GM18517 (cell line): Measurements from ENCODE around the gene TECTA.
"Not testable (repeated sequence)": the region's sequence is repeated elsewhere in the genome, so short reads cannot be mapped to it uniquely, and the experiment has no call there.

ENCODE experiments used
- ATAC-seq: cut with Tn5 transposase; IDR thresholded peaks from one replicate; pipeline ENCODE4 v1.9.1; 2021; ENCODE audit warnings: mild to moderate bottlenecking, moderate library complexity; ENCODE audit not compliant: unreplicated experiment

The TECTA gene

GRCh38 chr11:121089566-121089965 is 11.5 kb upstream of the TECTA start:
- no peak for ATAC-seq

GRCh38 chr11:121090145-121090721 is 10.8 kb upstream of the TECTA start:
- ATAC-seq, result no peak

GRCh38 chr11:121091492-121092152 is 9.4 kb upstream of the TECTA start:
- ATAC-seq, result no peak

- no peak for ATAC-seq
Measured at GRCh38 chr11:121095561-121095960, 5.5 kb upstream of the TECTA start.

GRCh38 chr11:121099364-121099763 is 1.7 kb upstream of the TECTA start:
- no peak for ATAC-seq

- no peak for ATAC-seq
Measured at GRCh38 chr11:121099885-121100284, 1.2 kb upstream of the TECTA start.

GRCh38 chr11:121104312-121104762 is 3.3 kb downstream of the TECTA start:
- ATAC-seq, result no peak

- no peak for ATAC-seq
Measured at GRCh38 chr11:121105063-121105480, 4.0 kb downstream of the TECTA start.

GRCh38 chr11:121105481-121106195 is 4.6 kb downstream of the TECTA start:
- no peak for ATAC-seq

- ATAC-seq, result no peak
Measured at GRCh38 chr11:121106812-121107211, 5.8 kb downstream of the TECTA start.

- no peak for ATAC-seq
Measured at GRCh38 chr11:121108413-121108812, 7.4 kb downstream of the TECTA start.

- ATAC-seq, result no peak
Measured at GRCh38 chr11:121109471-121109870, 8.4 kb downstream of the TECTA start.

GRCh38 chr11:121109916-121110586 is 9.0 kb downstream of the TECTA start:
- no peak for ATAC-seq

GRCh38 chr11:121110871-121111724 is 10.1 kb downstream of the TECTA start:
- no peak for ATAC-seq

GRCh38 chr11:121112498-121113455 is 11.7 kb downstream of the TECTA start:
- no peak for ATAC-seq

GRCh38 chr11:121113611-121114010 is 12.6 kb downstream of the TECTA start:
- no peak for ATAC-seq

- ATAC-seq, result not testable (repeated sequence)
Measured at GRCh38 chr11:121115024-121115423, 14.0 kb downstream of the TECTA start.

- no peak for ATAC-seq
Measured at GRCh38 chr11:121117788-121118187, 16.7 kb downstream of the TECTA start.

- ATAC-seq, result no peak
Measured at GRCh38 chr11:121119440-121119839, 18.4 kb downstream of the TECTA start.
